Measurements from ENCODE around the gene EP400.

EP400 gene

GRCh38 chr12:132018193-132018916, 68.6 kb downstream of the EP400 start:
- DNase-seq (ENCODE audit: low spot score) (no peak), FAIRE-seq (no peak)

GRCh38 chr12:132019891-132020290, 70.1 kb downstream of the EP400 start:
- FAIRE-seq (no peak), DNase-seq (ENCODE audit: low spot score) (no peak)

GRCh38 chr12:132020292-132020691, 70.5 kb downstream of the EP400 start:
- no peak for FAIRE-seq

GRCh38 chr12:132021031-132021871, 71.5 kb downstream of the EP400 start:
- no peak for DNase-seq (ENCODE audit: low spot score)
- FAIRE-seq, result no peak

More at GRCh38 chr12:132020292-132020691, 70.5 kb downstream of the EP400 start:
- no peak for DNase-seq (ENCODE audit: low spot score)

GRCh38 chr12:132021965-132022364, 72.2 kb downstream of the EP400 start:
- no peak for FAIRE-seq
- DNase-seq (ENCODE audit: low spot score), result no peak

- no peak for FAIRE-seq
- no peak for DNase-seq (ENCODE audit: low spot score)
Observed at GRCh38 chr12:132023658-132024057, 73.9 kb downstream of the EP400 start.

GRCh38 chr12:132024758-132025157, 75.0 kb downstream of the EP400 start:
- no peak for DNase-seq (ENCODE audit: low spot score)
- FAIRE-seq, result no peak

GRCh38 chr12:132025526-132025925, 75.8 kb downstream of the EP400 start:
- FAIRE-seq, result no peak

GRCh38 chr12:132026061-132026795, 76.5 kb downstream of the EP400 start:
- FAIRE-seq, result no peak
- no peak for DNase-seq (ENCODE audit: low spot score)

More at GRCh38 chr12:132025526-132025925, 75.8 kb downstream of the EP400 start:
- DNase-seq (ENCODE audit: low spot score), result no peak

- no peak for DNase-seq (ENCODE audit: low spot score)
- FAIRE-seq, result no peak
Observed at GRCh38 chr12:132026796-132027500, 77.2 kb downstream of the EP400 start.

GRCh38 chr12:132027636-132028035, 77.9 kb downstream of the EP400 start:
- no peak for DNase-seq (ENCODE audit: low spot score)
- no peak for FAIRE-seq

GRCh38 chr12:132028111-132028510, 78.4 kb downstream of the EP400 start:
- FAIRE-seq (no peak), DNase-seq (ENCODE audit: low spot score) (no peak)

GRCh38 chr12:132029503-132030300, 80.0 kb downstream of the EP400 start:
- DNase-seq (ENCODE audit: low spot score) (no peak), FAIRE-seq (no peak)

GRCh38 chr12:132030367-132031038, 80.8 kb downstream of the EP400 start:
- DNase-seq (ENCODE audit: low spot score) (no peak), FAIRE-seq (no peak)

- DNase-seq (ENCODE audit: low spot score) (no peak), FAIRE-seq (no peak)
Observed at GRCh38 chr12:132033627-132034026, 83.9 kb downstream of the EP400 start.

- FAIRE-seq, result no peak
- DNase-seq (ENCODE audit: low spot score), result no peak
Observed at GRCh38 chr12:132036063-132036683, 86.4 kb downstream of the EP400 start.

- no peak for DNase-seq (ENCODE audit: low spot score)
- FAIRE-seq, result no peak
Observed at GRCh38 chr12:132040906-132041606, 91.3 kb downstream of the EP400 start.

GRCh38 chr12:132043216-132043615, 93.5 kb downstream of the EP400 start:
- DNase-seq (ENCODE audit: low spot score), result no peak
- no peak for FAIRE-seq
